KMS-11 (cell line): ENCODE results near the gene SPECC1.
A peak's percentile ranks its signal among the peaks of the same experiment; 100 is the strongest.

Experiments
- H2AFZ ChIP-seq: fragments of 200-600 bp; sonication (generic); 2 replicates; pipeline ENCODE4 v1.6.1; 2016; ENCODE audit warnings: antibody characterized with exemption, mixed run types, low read depth
- H3K27ac ChIP-seq: fragments of 200-600 bp; sonication (generic); 2 replicates; pipeline ENCODE4 v1.6.1; 2016; ENCODE audit warnings: mild to moderate bottlenecking, mixed run types
- H3K27me3 ChIP-seq: fragments of 200-600 bp; sonication (generic); 2 replicates; pipeline ENCODE4 v1.6.1; 2017; ENCODE audit warnings: mild to moderate bottlenecking, low read depth, mixed run types, moderate library complexity; ENCODE audit not compliant: insufficient read depth
- H3K36me3 ChIP-seq: fragments of 200-600 bp; sonication (generic); 2 replicates; pipeline ENCODE4 v1.6.1; 2017; ENCODE audit warnings: mild to moderate bottlenecking, mixed run types; ENCODE audit not compliant: insufficient read depth
- H3K4me1 ChIP-seq: fragments of 200-600 bp; sonication (generic); 2 replicates; pipeline ENCODE4 v1.6.1; 2016; ENCODE audit warnings: mild to moderate bottlenecking, low read depth, mixed run types; ENCODE audit not compliant: poor library complexity, severe bottlenecking
- H3K4me2 ChIP-seq: fragments of 200-600 bp; sonication (generic); 2 replicates; pipeline ENCODE4 v1.7.0; 2016; ENCODE audit warnings: mild to moderate bottlenecking, mixed run types
- H3K4me3 ChIP-seq: fragments of 200-600 bp; sonication (generic); IDR thresholded peaks from 2 replicates; pipeline ENCODE4 v1.6.1; 2017; ENCODE audit warnings: low read depth, low read length, mixed read lengths; ENCODE audit not compliant: insufficient read depth
- H3K79me2 ChIP-seq: fragments of 200-600 bp; sonication (generic); 2 replicates; pipeline ENCODE4 v1.6.1; 2016; ENCODE audit warnings: low read depth, mixed run types; ENCODE audit not compliant: insufficient read depth
- H3K9ac ChIP-seq: fragments of 200-600 bp; sonication (generic); 2 replicates; pipeline ENCODE4 v1.6.1; 2016; ENCODE audit warnings: mild to moderate bottlenecking, mixed run types
- H4K20me1 ChIP-seq: fragments of 200-600 bp; sonication (generic); 2 replicates; pipeline ENCODE4 v1.6.1; 2016; ENCODE audit warnings: mild to moderate bottlenecking, mixed run types; ENCODE audit not compliant: insufficient read depth
- CTCF ChIP-seq: fragments of 200-600 bp; sonication (generic); conservative IDR thresholded peaks from 2 replicates; pipeline ENCODE4 v1.6.1; 2017; ENCODE audit warnings: low read depth, mild to moderate bottlenecking, antibody characterized with exemption, low read length, moderate library complexity, mixed read lengths

The SPECC1 gene

GRCh38 chr17:19977293-19978208 is 31.6 kb upstream of the SPECC1 start, which contains the start of gene AKAP10:
TSS of gene AKAP10 (minus strand) at chr17:19977828. CDS start at chr17:19977679, 149 bp downstream.
- Histone ChIP-seq H3K36me3 (no peaks in the 10 kb centered on the region), H3K4me1 (peaks cover 14% of the 10 kb centered on the region), H3K27ac (peak within 1 kb of the TSS; percentile 70), H3K27me3 (no peaks in the 10 kb centered on the region), H3K79me2 (peaks cover 42% of the 10 kb centered on the region; the same call in 1 of the 2 replicates), H4K20me1 (no peaks in the 10 kb centered on the region), H3K4me2 (peak within 1 kb of the TSS; percentile 66), H2AFZ (peak within 1 kb of the TSS; percentile 79), H3K9ac (peak within 1 kb of the TSS; percentile 86), H3K4me3 (peak within 1 kb of the TSS; percentile 12)
- no peak for TF ChIP-seq CTCF

GRCh38 chr17:19978209-19978802 is 30.9 kb upstream of the SPECC1 start:
- Histone ChIP-seq H3K9ac (peak overlapping the region; percentile 86; the same call in 1 of the 2 replicates), H3K4me3 (no peak overlapping the region), H3K27me3 (no peaks in the 10 kb centered on the region), H3K36me3 (no peaks in the 10 kb centered on the region), H2AFZ (peak overlapping the region; percentile 79), H3K4me2 (peak overlapping the region; percentile 66), H4K20me1 (no peaks in the 10 kb centered on the region), H3K27ac (peak overlapping the region; percentile 70), H3K4me1 (peaks cover 14% of the 10 kb centered on the region), H3K79me2 (peaks cover 35% of the 10 kb centered on the region; the same call in 1 of the 2 replicates)
- TF ChIP-seq CTCF, result no peak

GRCh38 chr17:19978805-19979211 is 30.4 kb upstream of the SPECC1 start:
- Histone ChIP-seq H3K27me3 (no peaks in the 10 kb centered on the region), H4K20me1 (no peaks in the 10 kb centered on the region), H3K4me2 (no peak overlapping the region; the same call in 1 of the 2 replicates), H3K36me3 (no peaks in the 10 kb centered on the region), H3K4me3 (no peak overlapping the region), H3K4me1 (peaks cover 14% of the 10 kb centered on the region), H2AFZ (peak overlapping the region; percentile 79; the same call in 1 of the 2 replicates), H3K9ac (no peak overlapping the region), H3K79me2 (peaks cover 30% of the 10 kb centered on the region; the same call in 1 of the 2 replicates), H3K27ac (no peak overlapping the region)
- no peak for TF ChIP-seq CTCF

GRCh38 chr17:19979917-19980770 is 29.0 kb upstream of the SPECC1 start:
- no peak overlapping the region for H3K9ac ChIP-seq

More at GRCh38 chr17:19979917-19980770, 29.0 kb upstream of the SPECC1 start:
- Histone ChIP-seq H3K4me2 (no peak overlapping the region), H3K27ac (no peak overlapping the region), H3K27me3 (no peaks in the 10 kb centered on the region), H2AFZ (no peak overlapping the region), H3K4me3 (no peak overlapping the region), H3K4me1 (peaks cover 14% of the 10 kb centered on the region), H3K79me2 (peaks cover 23% of the 10 kb centered on the region; the same call in 1 of the 2 replicates), H4K20me1 (no peaks in the 10 kb centered on the region), H3K36me3 (no peaks in the 10 kb centered on the region)
- no peak for TF ChIP-seq CTCF
